Thyroid gland (tissue), 4 donors: ENCODE measurements around the gene FHIT. TPM values are rescaled to one million over a fixed set of nuclear protein-coding genes. Genes with fewer than 3 reads are reported as not detected.
A peak's percentile ranks its signal among the peaks of the same experiment; 100 is the strongest.

ENCODE experiments used
- DNase-seq, 2 donors: peaks; one replicate each; pipeline ENCODE4 v3.0.0-alpha.2; 2019
- H3K27ac ChIP-seq, 3 donors: fragments of 200-600 bp; sonication (generic); 1 replicate in 2 of 3; 2 replicates in 1 of 3; pipeline ENCODE4 v1.5.1; 2016 to 2019; ENCODE audit warnings: mild to moderate bottlenecking in 1 of 3, moderate library complexity in 1 of 3
- H3K27me3 ChIP-seq: fragments of 200-600 bp; sonication (generic); one replicate; pipeline ENCODE4 v1.5.1; 2019
- H3K36me3 ChIP-seq, 2 donors: fragments of 200-600 bp; sonication (generic); one replicate each; pipeline ENCODE4 v1.5.1; 2016 to 2019
- H3K4me1 ChIP-seq, 2 donors: fragments of 200-600 bp; sonication (generic); one replicate each; pipeline ENCODE4 v1.5.1; 2017 to 2019
- H3K4me3 ChIP-seq, 3 donors: fragments of 200-600 bp; sonication (generic); replicated peaks in 1 of 3; 1 replicate in 2 of 3; 2 replicates in 1 of 3; pipeline ENCODE4 v1.5.1; 2016; ENCODE audit warnings: mild to moderate bottlenecking in 1 of 3
- H3K9me3 ChIP-seq: fragments of 200-600 bp; sonication (generic); one replicate; pipeline ENCODE4 v1.5.1; 2017
- CTCF ChIP-seq, 6 experiments: fragments of 200-600 bp in 3 of 6; fragments of 450-650 bp in 3 of 6; sonication (generic) in 3 of 6; IDR thresholded peaks; one replicate each; pipeline ENCODE4 v1.5.1; 2016 to 2019; ENCODE audit warnings: antibody characterized with exemption in 6 of 6, mild to moderate bottlenecking in 2 of 6, inconsistent platforms in 1 of 6, moderate library complexity in 1 of 6
- POLR2A ChIP-seq, 2 donors: fragments of 450-650 bp; IDR thresholded peaks; one replicate each; pipeline ENCODE4 v1.6.1; 2017; ENCODE audit warnings: antibody characterized with exemption in 2 of 2, mild to moderate bottlenecking in 2 of 2, moderate library complexity in 1 of 2
- WGBS, 2 donors: methylation state at CpG; one replicate each; pipeline ENCODE4 v1.1.5; 2017; 5-methylcytosine and 5-hydroxymethylcytosine counted together
- intact Hi-C: fragments of 100-400 bp; cut with DNase I; formaldehyde crosslinking; loops from one replicate; pipeline ENCODE4 v1.15.1; 2023
- total RNA-seq, 4 donors: library from RNA; depleted of rRNA; stranded (reverse); fragments of >200 nt; gene quantifications; one replicate each; pipeline ENCODE4 v1.2.3, GENCODE V29; 2016

FHIT gene
- total RNA-seq, 4 donors from 2014 or later: 12.2 to 18.9 (median 16.2) TPM

GRCh38 chr3:60219501-60219900 is 1031.8 kb downstream of the FHIT start:
- DNase-seq: no peak
- intact Hi-C loops: no loop called here
- 90 to 96% methylated on average over 2 of the region's 2 CpGs for WGBS, 2 donors
- Histone ChIP-seq H3K36me3 (no peaks in the 10 kb centered on the region), H3K27me3 (no peaks in the 10 kb centered on the region), H3K4me3 (no peak overlapping the region), H3K27ac (no peak overlapping the region), H3K4me1 (no peaks in the 10 kb centered on the region), H3K9me3 (no peaks in the 10 kb centered on the region)
- TF ChIP-seq POLR2A (IDR thresholded peaks at IDR 0.05): no peak
- TF ChIP-seq CTCF (IDR thresholded peaks at IDR 0.05): no peak

- no peak overlapping the region for H3K4me3 ChIP-seq
- 89% methylated on average over 3 of the region's 3 CpGs for WGBS, 2 donors
- intact Hi-C loops: no loop called here
- DNase-seq: no peak
- no peaks in the 10 kb centered on the region for H3K4me1 ChIP-seq
- H3K27me3 ChIP-seq: no peaks in the 10 kb centered on the region
- H3K9me3 ChIP-seq: no peaks in the 10 kb centered on the region
- TF ChIP-seq CTCF (IDR thresholded peaks at IDR 0.05): no peak
- no peak for TF ChIP-seq POLR2A (IDR thresholded peaks at IDR 0.05)
- no peaks in the 10 kb centered on the region for H3K36me3 ChIP-seq
- H3K27ac ChIP-seq: no peak overlapping the region
Observed at GRCh38 chr3:60217156-60217911, 1033.9 kb downstream of the FHIT start.

- Histone ChIP-seq H3K27me3 (no peaks in the 10 kb centered on the region), H3K9me3 (no peaks in the 10 kb centered on the region), H3K36me3 (no peaks in the 10 kb centered on the region), H3K27ac (no peak overlapping the region), H3K4me1 (no peaks in the 10 kb centered on the region), H3K4me3 (no peak overlapping the region)
- WGBS, 2 donors: 88 to 92% methylated on average over 2 of the region's 2 CpGs
- no peak for DNase-seq
- intact Hi-C loops: no loop called here
- TF ChIP-seq POLR2A (IDR thresholded peaks at IDR 0.05) (no peak), CTCF (IDR thresholded peaks at IDR 0.05) (no peak)
Observed at GRCh38 chr3:60216462-60217075, 1034.7 kb downstream of the FHIT start.

- 85 to 95% methylated on average over 1 of the region's 1 CpG for WGBS, 2 donors
- intact Hi-C loops: no loop called here
- H3K4me1 ChIP-seq: no peaks in the 10 kb centered on the region
- H3K4me3 ChIP-seq: no peak overlapping the region
- TF ChIP-seq CTCF (IDR thresholded peaks at IDR 0.05) (no peak), POLR2A (IDR thresholded peaks at IDR 0.05) (no peak)
- no peak overlapping the region for H3K27ac ChIP-seq
- DNase-seq: peak; percentile 4 to 12
- H3K9me3 ChIP-seq: no peaks in the 10 kb centered on the region
- no peaks in the 10 kb centered on the region for H3K36me3 ChIP-seq
- H3K27me3 ChIP-seq: no peaks in the 10 kb centered on the region
Observed at GRCh38 chr3:60215946-60216345, 1035.3 kb downstream of the FHIT start.

GRCh38 chr3:60207905-60208304 is 1043.3 kb downstream of the FHIT start:
- 92 to 96% methylated on average over 2 of the region's 2 CpGs for WGBS, 2 donors
- intact Hi-C loops: no loop called here
- DNase-seq: no peak
- H3K9me3 ChIP-seq: no peaks in the 10 kb centered on the region
- no peak overlapping the region for H3K4me3 ChIP-seq
- H3K27ac ChIP-seq: no peak overlapping the region
- H3K36me3 ChIP-seq: no peaks in the 10 kb centered on the region
- H3K27me3 ChIP-seq: no peaks in the 10 kb centered on the region
- TF ChIP-seq POLR2A (IDR thresholded peaks at IDR 0.05) (no peak), CTCF (IDR thresholded peaks at IDR 0.05) (no peak)
- H3K4me1 ChIP-seq: no peaks in the 10 kb centered on the region
